WTC11 (cell line): ENCODE data around the gene NRF1.

Source experiments
- ATF6 ChIP-seq: sonication (generic); formaldehyde crosslinking; IDR thresholded peaks from 2 replicates; pipeline ENCODE4 v1.8.1; 2023; ENCODE audit warnings: mild to moderate bottlenecking, missing genetic modification reagents
- CREM ChIP-seq: sonication (generic); formaldehyde crosslinking; IDR thresholded peaks from 2 replicates; pipeline ENCODE4 v1.8.1; 2022; ENCODE audit warnings: mild to moderate bottlenecking, missing genetic modification reagents, moderate library complexity
- CTCF ChIP-seq: fragments of 200-600 bp; IDR thresholded peaks from 2 replicates; pipeline ENCODE4 v1.8.0; 2022; ENCODE audit warnings: antibody characterized with exemption
- ETV6 ChIP-seq: sonication (generic); formaldehyde crosslinking; IDR thresholded peaks from 2 replicates; pipeline ENCODE4 v1.8.1; 2022; ENCODE audit warnings: mild to moderate bottlenecking, missing genetic modification reagents
- FOXK1 ChIP-seq: sonication (generic); formaldehyde crosslinking; IDR thresholded peaks from 2 replicates; pipeline ENCODE4 v1.8.0; 2022; ENCODE audit warnings: mild to moderate bottlenecking, moderate library complexity, missing genetic modification reagents
- MAX ChIP-seq: sonication (generic); formaldehyde crosslinking; IDR thresholded peaks from 2 replicates; pipeline ENCODE4 v1.8.0; 2022; ENCODE audit warnings: mild to moderate bottlenecking, missing genetic modification reagents
- NFE2L1 ChIP-seq: sonication (generic); formaldehyde crosslinking; IDR thresholded peaks from 2 replicates; pipeline ENCODE4 v1.8.1; 2023; ENCODE audit warnings: missing genetic modification reagents
- ZNF138 ChIP-seq: sonication (generic); formaldehyde crosslinking; conservative IDR thresholded peaks from 2 replicates; pipeline ENCODE4 v1.8.1; 2022; ENCODE audit warnings: mild to moderate bottlenecking, moderate library complexity, missing genetic modification reagents
- ZNF281 ChIP-seq: sonication (generic); formaldehyde crosslinking; IDR thresholded peaks from 2 replicates; pipeline ENCODE4 v1.8.0; 2023; ENCODE audit warnings: mild to moderate bottlenecking, missing genetic modification reagents
- ZNF396 ChIP-seq: fragments of 250-450 bp; sonication (Bioruptor Pico); IDR thresholded peaks from 2 replicates; pipeline ENCODE4 v1.8.0; 2021; ENCODE audit warnings: mild to moderate bottlenecking, moderate library complexity, borderline replicate concordance
- TF ChIP-seq, protein P1 (sequence below): sonication (generic); formaldehyde crosslinking; conservative IDR thresholded peaks from 2 replicates; pipeline ENCODE4 v1.8.1; 2022; ENCODE audit warnings: mild to moderate bottlenecking, missing genetic modification reagents
- TF ChIP-seq, protein P2 (sequence below): sonication (generic); formaldehyde crosslinking; IDR thresholded peaks from 2 replicates; pipeline ENCODE4 v1.8.1; 2022; ENCODE audit warnings: low read depth, missing genetic modification reagents, borderline replicate concordance

GRCh38 chr7:129730159-129730558, 118.6 kb downstream of the NRF1 start:
- no peak for TF ChIP-seq MAX
- TF ChIP-seq CTCF = no peak
- no peak for TF ChIP-seq FOXK1 (CRISPR knock-in tag)
- TF ChIP-seq ETV6 = no peak
- TF ChIP-seq, protein P1, sequence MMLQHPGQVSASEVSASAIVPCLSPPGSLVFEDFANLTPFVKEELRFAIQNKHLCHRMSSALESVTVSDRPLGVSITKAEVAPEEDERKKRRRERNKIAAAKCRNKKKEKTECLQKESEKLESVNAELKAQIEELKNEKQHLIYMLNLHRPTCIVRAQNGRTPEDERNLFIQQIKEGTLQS (CRISPR knock-in tag) = no peak
- TF ChIP-seq ZNF138 (CRISPR knock-in tag) = no peak
- no peak for TF ChIP-seq ATF6 (CRISPR knock-in tag)
- no peak for TF ChIP-seq ZNF396 (CRISPR knock-in tag)
- TF ChIP-seq CREM = no peak
- TF ChIP-seq, protein P2, sequence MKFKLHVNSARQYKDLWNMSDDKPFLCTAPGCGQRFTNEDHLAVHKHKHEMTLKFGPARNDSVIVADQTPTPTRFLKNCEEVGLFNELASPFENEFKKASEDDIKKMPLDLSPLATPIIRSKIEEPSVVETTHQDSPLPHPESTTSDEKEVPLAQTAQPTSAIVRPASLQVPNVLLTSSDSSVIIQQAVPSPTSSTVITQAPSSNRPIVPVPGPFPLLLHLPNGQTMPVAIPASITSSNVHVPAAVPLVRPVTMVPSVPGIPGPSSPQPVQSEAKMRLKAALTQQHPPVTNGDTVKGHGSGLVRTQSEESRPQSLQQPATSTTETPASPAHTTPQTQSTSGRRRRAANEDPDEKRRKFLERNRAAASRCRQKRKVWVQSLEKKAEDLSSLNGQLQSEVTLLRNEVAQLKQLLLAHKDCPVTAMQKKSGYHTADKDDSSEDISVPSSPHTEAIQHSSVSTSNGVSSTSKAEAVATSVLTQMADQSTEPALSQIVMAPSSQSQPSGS (CRISPR knock-in tag) = no peak
- TF ChIP-seq ZNF281 (CRISPR knock-in tag) = no peak
- no peak for TF ChIP-seq NFE2L1
